KG1 (cell line): Measurements from ENCODE around the gene IER5.
A peak's percentile ranks its signal among the peaks of the same experiment; 100 is the strongest.
"Not testable (repeated sequence)": the region's sequence is repeated elsewhere in the genome, so short reads cannot be mapped to it uniquely, and the experiment has no call there.

Source experiments
- DNase-seq: peaks from one replicate; lab custom pipeline; 2025; lab: John Stamatoyannopoulos, UW

Gene IER5

GRCh38 chr1:181088079-181089016, at the start of gene IER5:
Gene IER5 (plus strand): TSS chr1:181088700. CDS start chr1:181088903, 203 bp downstream.
- peak; percentile 95 for DNase-seq

GRCh38 chr1:181040284-181040865, 48.1 kb upstream of the IER5 start:
- DNase-seq = no peak

GRCh38 chr1:181043025-181043888, 45.2 kb upstream of the IER5 start:
- no peak for DNase-seq

- DNase-seq = no peak
These were observed 44.0 kb upstream of the IER5 start for GRCh38 chr1:181044449-181044966.

- DNase-seq = not testable (repeated sequence)
These were observed 42.6 kb upstream of the IER5 start for GRCh38 chr1:181045946-181046345.

GRCh38 chr1:181049378-181049777, 39.1 kb upstream of the IER5 start:
- DNase-seq = no peak

GRCh38 chr1:181050922-181051321, 37.6 kb upstream of the IER5 start:
- DNase-seq = no peak

GRCh38 chr1:181056560-181056959, 31.9 kb upstream of the IER5 start:
- DNase-seq = no peak

- no peak for DNase-seq
These were observed 31.4 kb upstream of the IER5 start for GRCh38 chr1:181057079-181057478.

- DNase-seq = no peak
These were observed 29.1 kb upstream of the IER5 start for GRCh38 chr1:181059435-181059834.

- no peak for DNase-seq
These were observed 28.4 kb upstream of the IER5 start for GRCh38 chr1:181060066-181060465.

- not testable (repeated sequence) for DNase-seq
These were observed 27.6 kb upstream of the IER5 start for GRCh38 chr1:181060947-181061346.

GRCh38 chr1:181061487-181061886, 27.0 kb upstream of the IER5 start:
- no peak for DNase-seq

GRCh38 chr1:181061891-181062835, 26.3 kb upstream of the IER5 start:
- DNase-seq = no peak

- DNase-seq = peak; percentile 37
These were observed 25.6 kb upstream of the IER5 start for GRCh38 chr1:181062836-181063428.

- DNase-seq = no peak
These were observed 24.4 kb upstream of the IER5 start for GRCh38 chr1:181064011-181064623.

- no peak for DNase-seq
These were observed 23.8 kb upstream of the IER5 start for GRCh38 chr1:181064702-181065101.

- DNase-seq = no peak
These were observed 14.9 kb upstream of the IER5 start for GRCh38 chr1:181073638-181074037.

- no peak for DNase-seq
These were observed 12.6 kb upstream of the IER5 start for GRCh38 chr1:181075766-181076350.

- no peak for DNase-seq
These were observed 11.6 kb upstream of the IER5 start for GRCh38 chr1:181076852-181077251.
